Trophoblast cell (in vitro differentiated cells and primary cell): Measurements from ENCODE around the gene CLEC16A.

Experiments
- DNase-seq, 2 donors: peaks; one replicate each; pipeline ENCODE4 v3.0.0-alpha.2; 2016
- H2AFZ ChIP-seq: 2 replicates; pipeline ENCODE4 v1.6.1; 2013; ENCODE audit warnings: low read length, moderate library complexity, mild to moderate bottlenecking; ENCODE audit not compliant: insufficient read depth, poor library complexity
- H2AK5ac ChIP-seq: 2 replicates; pipeline ENCODE4 v1.6.1; 2013; ENCODE audit warnings: mild to moderate bottlenecking, low read length
- H2BK120ac ChIP-seq: 2 replicates; pipeline ENCODE4 v1.6.1; 2013; ENCODE audit warnings: low read length, mild to moderate bottlenecking, moderate library complexity; ENCODE audit not compliant: insufficient read depth, poor library complexity
- H2BK12ac ChIP-seq: 2 replicates; pipeline ENCODE4 v1.6.1; 2013; ENCODE audit warnings: mild to moderate bottlenecking, low read length, moderate library complexity
- H2BK5ac ChIP-seq: 2 replicates; pipeline ENCODE4 v1.6.1; 2013; ENCODE audit warnings: low read length, low read depth, moderate library complexity, mild to moderate bottlenecking; ENCODE audit not compliant: poor library complexity
- H3K14ac ChIP-seq: 2 replicates; pipeline ENCODE4 v1.6.1; 2013; ENCODE audit warnings: mild to moderate bottlenecking, low read length
- H3K18ac ChIP-seq: 2 replicates; pipeline ENCODE4 v1.6.1; 2013; ENCODE audit warnings: mild to moderate bottlenecking, low read length
- H3K23ac ChIP-seq: 2 replicates; pipeline ENCODE4 v1.6.1; 2013; ENCODE audit warnings: low read length
- H3K27ac ChIP-seq: 2 replicates; pipeline ENCODE4 v1.5.1; 2013; ENCODE audit warnings: low read depth, mild to moderate bottlenecking, inconsistent platforms, low read length, moderate library complexity
- H3K27me3 ChIP-seq: 2 replicates; pipeline ENCODE4 v1.6.1; 2013; ENCODE audit warnings: inconsistent platforms, mild to moderate bottlenecking, low read length, moderate library complexity; ENCODE audit not compliant: insufficient read depth
- H3K36me3 ChIP-seq, 2 experiments: 1 replicate in 1 of 2; 2 replicates in 1 of 2; pipeline ENCODE4 v1.6.1; 2013; ENCODE audit warnings: low read length in 2 of 2, mild to moderate bottlenecking in 2 of 2, moderate library complexity in 1 of 2; ENCODE audit not compliant: insufficient read depth in 2 of 2, control insufficient read depth in 1 of 2
- H3K4ac ChIP-seq: 2 replicates; pipeline ENCODE4 v1.6.1; 2013; ENCODE audit warnings: low read depth, mild to moderate bottlenecking, low read length, moderate library complexity
- H3K4me1 ChIP-seq, 2 experiments: 1 replicate in 1 of 2; 2 replicates in 1 of 2; pipeline ENCODE4 v1.6.1; 2013; ENCODE audit warnings: low read length in 2 of 2, mild to moderate bottlenecking in 2 of 2, moderate library complexity in 1 of 2; ENCODE audit not compliant: insufficient read depth in 2 of 2, control insufficient read depth in 1 of 2
- H3K4me2 ChIP-seq: 2 replicates; pipeline ENCODE4 v1.6.1; 2013; ENCODE audit warnings: inconsistent platforms, mild to moderate bottlenecking, low read length, moderate library complexity
- H3K4me3 ChIP-seq: 2 replicates; pipeline ENCODE4 v1.5.1; 2013; ENCODE audit warnings: mild to moderate bottlenecking, low read depth, low read length, inconsistent platforms
- H3K79me1 ChIP-seq: one replicate; pipeline ENCODE4 v1.6.1; 2013; ENCODE audit warnings: low read length
- H3K79me2 ChIP-seq: 2 replicates; pipeline ENCODE4 v1.6.1; 2013; ENCODE audit warnings: low read length, mild to moderate bottlenecking; ENCODE audit not compliant: control insufficient read depth, insufficient read depth, poor library complexity
- H3K9ac ChIP-seq: 2 replicates; pipeline ENCODE4 v1.6.1; 2013; ENCODE audit warnings: mild to moderate bottlenecking, low read length
- H3K9me3 ChIP-seq: 2 replicates; pipeline ENCODE4 v1.6.1; 2013; ENCODE audit warnings: low read depth, mild to moderate bottlenecking, control low read depth, inconsistent platforms, low read length; ENCODE audit not compliant: insufficient read depth
- H4K12ac ChIP-seq: 2 replicates; pipeline ENCODE4 v1.6.1; 2013; ENCODE audit warnings: low read depth, mild to moderate bottlenecking, low read length, moderate library complexity
- H4K8ac ChIP-seq: 2 replicates; pipeline ENCODE4 v1.6.1; 2013; ENCODE audit warnings: low read depth, mild to moderate bottlenecking, low read length, moderate library complexity
- H4K91ac ChIP-seq: one replicate; pipeline ENCODE4 v1.6.1; 2013; ENCODE audit warnings: low read depth, mild to moderate bottlenecking, low read length, moderate library complexity
- WGBS: extraction: QIAGEN DNeasy Blood & Tissue Kit; methylation state at CpG from one replicate; pipeline ENCODE4 v1.1.7; 2013; ENCODE audit warnings: missing lambda C conversion rate; ENCODE audit not compliant: insufficient read length, insufficient coverage; ENCODE audit errors: extremely low coverage; 5-methylcytosine and 5-hydroxymethylcytosine counted together

CLEC16A gene

GRCh38 chr16:10957771-10958482, 13.6 kb downstream of the CLEC16A start:
- Histone ChIP-seq H3K14ac (no peak overlapping the region), H3K79me1 (peaks cover 8% of the 10 kb centered on the region), H3K79me2 (no peaks in the 10 kb centered on the region), H3K27ac (no peak overlapping the region), H2BK120ac (no peak overlapping the region), H3K4me1 (peaks cover 9 to 29% of the 10 kb centered on the region in 2 experiments), H3K4me3 (no peak overlapping the region), H2BK12ac (no peak overlapping the region), H2AFZ (no peak overlapping the region), H3K9me3 (no peaks in the 10 kb centered on the region), H4K91ac (no peak overlapping the region), H3K36me3 (peaks cover 3 to 6% of the 10 kb centered on the region in 2 experiments), H4K8ac (no peak overlapping the region), H2BK5ac (no peak overlapping the region), H3K18ac (no peak overlapping the region), H3K23ac (no peak overlapping the region), H3K4ac (no peak overlapping the region), H4K12ac (no peak overlapping the region), H3K9ac (no peak overlapping the region), H3K4me2 (no peak overlapping the region), H2AK5ac (no peak overlapping the region), H3K27me3 (no peaks in the 10 kb centered on the region)
- peak; percentile 31 to 52 for DNase-seq
- no CpG with 5 or more reads among the region's 6 CpGs for WGBS

GRCh38 chr16:10959161-10959560, 14.8 kb downstream of the CLEC16A start:
- Histone ChIP-seq H3K14ac (no peak overlapping the region), H3K18ac (no peak overlapping the region), H3K4me1 (peaks cover 7 to 28% of the 10 kb centered on the region in 2 experiments), H3K79me1 (peaks cover 6% of the 10 kb centered on the region), H2AK5ac (no peak overlapping the region), H2BK5ac (no peak overlapping the region), H3K79me2 (no peaks in the 10 kb centered on the region), H3K4me3 (no peak overlapping the region), H4K12ac (no peak overlapping the region), H3K36me3 (peaks cover 3 to 14% of the 10 kb centered on the region in 2 experiments), H3K4me2 (no peak overlapping the region), H3K23ac (no peak overlapping the region), H4K91ac (no peak overlapping the region), H3K9ac (no peak overlapping the region), H2BK120ac (no peak overlapping the region), H4K8ac (no peak overlapping the region), H3K27me3 (no peaks in the 10 kb centered on the region), H3K9me3 (no peaks in the 10 kb centered on the region), H2AFZ (no peak overlapping the region), H2BK12ac (no peak overlapping the region), H3K27ac (no peak overlapping the region), H3K4ac (no peak overlapping the region)
- no peak for DNase-seq
- no CpG with 5 or more reads among the region's 5 CpGs for WGBS

- Histone ChIP-seq H3K4me3 (no peak overlapping the region), H3K18ac (no peak overlapping the region), H3K4ac (no peak overlapping the region), H3K4me1 (peaks cover 2 to 20% of the 10 kb centered on the region in 2 experiments), H4K91ac (no peak overlapping the region), H3K4me2 (no peak overlapping the region), H3K27me3 (no peaks in the 10 kb centered on the region), H2BK120ac (no peak overlapping the region), H4K12ac (no peak overlapping the region), H3K36me3 (peaks cover 3 to 14% of the 10 kb centered on the region in 2 experiments), H3K14ac (no peak overlapping the region), H3K9me3 (no peaks in the 10 kb centered on the region), H2BK5ac (no peak overlapping the region), H2AFZ (no peak overlapping the region), H3K23ac (no peak overlapping the region), H4K8ac (no peak overlapping the region), H3K79me2 (no peaks in the 10 kb centered on the region), H3K27ac (peak overlapping the region; percentile 42), H2BK12ac (no peak overlapping the region), H2AK5ac (no peak overlapping the region), H3K79me1 (peaks cover 2% of the 10 kb centered on the region), H3K9ac (no peak overlapping the region)
- no CpG with 5 or more reads among the region's 7 CpGs for WGBS
- DNase-seq, result peak; percentile 13 to 16
These were observed 16.9 kb downstream of the CLEC16A start for GRCh38 chr16:10961231-10961630.

GRCh38 chr16:10964039-10964890, 19.9 kb downstream of the CLEC16A start:
- no peak overlapping the region for H2BK12ac ChIP-seq
- peak overlapping the region; percentile 33 for H3K18ac ChIP-seq
- no peaks in the 10 kb centered on the region for H3K27me3 ChIP-seq
- H2BK5ac ChIP-seq, result no peak overlapping the region
- H4K91ac ChIP-seq, result no peak overlapping the region
- H3K36me3 ChIP-seq, result peaks cover 0 to 14% of the 10 kb centered on the region in 2 experiments
- no peak overlapping the region for H3K4me2 ChIP-seq
- peaks cover 2 to 10% of the 10 kb centered on the region in 2 experiments for H3K4me1 ChIP-seq
- H3K4ac ChIP-seq, result no peak overlapping the region
- H3K9me3 ChIP-seq, result no peaks in the 10 kb centered on the region
- no peaks in the 10 kb centered on the region for H3K79me1 ChIP-seq
- no peak overlapping the region for H4K8ac ChIP-seq
- no peak overlapping the region for H2AK5ac ChIP-seq
- H3K79me2 ChIP-seq, result no peaks in the 10 kb centered on the region
- H3K4me3 ChIP-seq, result no peak overlapping the region
- WGBS, result no CpG with 5 or more reads among the region's 20 CpGs
- H2BK120ac ChIP-seq, result no peak overlapping the region
- peak; percentile 63 to 88 for DNase-seq
- no peak overlapping the region for H3K27ac ChIP-seq
- no peak overlapping the region for H3K23ac ChIP-seq
- no peak overlapping the region for H3K9ac ChIP-seq
- H4K12ac ChIP-seq, result no peak overlapping the region
- H3K14ac ChIP-seq, result no peak overlapping the region
- no peak overlapping the region for H2AFZ ChIP-seq
